Activated CD4-positive, alpha-beta memory T cell treated with anti-CD3 and anti-CD28 coated beads for 36 hours (primary cell): ENCODE measurements around the gene PDCL2. TPM values are rescaled to one million over a fixed set of nuclear protein-coding genes. Genes with fewer than 3 reads are reported as not detected.
"Not testable (repeated sequence)": the region's sequence is repeated elsewhere in the genome, so short reads cannot be mapped to it uniquely, and the experiment has no call there.

ENCODE experiments used
- CTCF ChIA-PET: fragments of 350-600 bp; sonication (Branson Sonifier 250); formaldehyde crosslinking; loops from one replicate; lab custom pipeline; 2021; ENCODE audit warnings: antibody characterized with exemption, inconsistent platforms; lab: Charles Lee
- POLR2A ChIA-PET: fragments of 350-600 bp; sonication (Branson Sonifier 250); formaldehyde crosslinking; loops from one replicate; lab custom pipeline; 2021; ENCODE audit warnings: antibody characterized with exemption; lab: Charles Lee
- DNase-seq: peaks from one replicate; pipeline ENCODE4 v3.0.0-alpha.2; 2020
- H3K27ac Mint-ChIP-seq: one replicate; pipeline ENCODE4 v1.8.0; 2021; ENCODE audit warnings: mixed read lengths
- H3K27me3 Mint-ChIP-seq: one replicate; pipeline ENCODE4 v1.8.0; 2021; ENCODE audit warnings: mixed read lengths
- H3K36me3 Mint-ChIP-seq: one replicate; pipeline ENCODE4 v1.8.0; 2021; ENCODE audit warnings: mixed read lengths
- H3K4me1 Mint-ChIP-seq: one replicate; pipeline ENCODE4 v1.8.0; 2021; ENCODE audit warnings: low read depth, mixed read lengths
- H3K4me3 Mint-ChIP-seq: one replicate; pipeline ENCODE4 v1.8.0; 2021; ENCODE audit warnings: mild to moderate bottlenecking, mixed read lengths
- H3K9me3 Mint-ChIP-seq: one replicate; pipeline ENCODE4 v1.8.0; 2021; ENCODE audit warnings: mixed read lengths
- intact Hi-C: fragments of 100-400 bp; cut with micrococcal nuclease; formaldehyde crosslinking; loops from one replicate; pipeline ENCODE4 v1.15.1; 2023
- total RNA-seq, 2 experiments: library from RNA; stranded (reverse); gene quantifications; one replicate each; pipeline ENCODE4 v1.2.3, GENCODE V29; 2021

The PDCL2 gene
- total RNA-seq, 2 experiments from 2014 or later, result not detected

- H3K4me1 Mint-ChIP-seq, result no peaks in the 10 kb centered on the region
- ChIA-PET CTCF (no interaction called here), POLR2A (no interaction called here)
- peaks cover 24% of the 10 kb centered on the region for H3K9me3 Mint-ChIP-seq
- no peak for DNase-seq
- peaks cover 4% of the 10 kb centered on the region for H3K36me3 Mint-ChIP-seq
- no peaks in the 10 kb centered on the region for H3K27me3 Mint-ChIP-seq
- H3K4me3 Mint-ChIP-seq, result no peak overlapping the region
- H3K27ac Mint-ChIP-seq, result no peak overlapping the region
- intact Hi-C loops, result no loop called here
Measured at GRCh38 chr4:55575513-55575912, 16.5 kb downstream of the PDCL2 start.

GRCh38 chr4:55574252-55574651, 17.8 kb downstream of the PDCL2 start:
- ChIA-PET CTCF (no interaction called here), POLR2A (no interaction called here)
- intact Hi-C loops, result no loop called here
- no peak for DNase-seq
- H3K27me3 Mint-ChIP-seq, result no peaks in the 10 kb centered on the region
- no peaks in the 10 kb centered on the region for H3K4me1 Mint-ChIP-seq
- H3K36me3 Mint-ChIP-seq, result peaks cover 4% of the 10 kb centered on the region
- H3K4me3 Mint-ChIP-seq, result no peak overlapping the region
- H3K9me3 Mint-ChIP-seq, result peaks cover 24% of the 10 kb centered on the region
- no peak overlapping the region for H3K27ac Mint-ChIP-seq

GRCh38 chr4:55571806-55572205, 20.2 kb downstream of the PDCL2 start:
- H3K27me3 Mint-ChIP-seq, result peaks cover 4% of the 10 kb centered on the region
- CTCF ChIA-PET, result no interaction called here
- H3K36me3 Mint-ChIP-seq, result peaks cover 4% of the 10 kb centered on the region
- H3K27ac Mint-ChIP-seq, result no peak overlapping the region
- H3K4me3 Mint-ChIP-seq, result no peak overlapping the region
- POLR2A ChIA-PET, result no interaction called here
- peaks cover 19% of the 10 kb centered on the region for H3K9me3 Mint-ChIP-seq
- intact Hi-C loops, result no loop called here
- DNase-seq, result no peak
- no peaks in the 10 kb centered on the region for H3K4me1 Mint-ChIP-seq

GRCh38 chr4:55568905-55569504, 23.0 kb downstream of the PDCL2 start:
- CTCF ChIA-PET, result no interaction called here
- POLR2A ChIA-PET, result no interaction called here
- no peaks in the 10 kb centered on the region for H3K9me3 Mint-ChIP-seq

GRCh38 chr4:55561889-55562288, 30.2 kb downstream of the PDCL2 start:
- CTCF ChIA-PET, result no interaction called here
- no peak overlapping the region for H3K27ac Mint-ChIP-seq
- H3K9me3 Mint-ChIP-seq, result peaks cover 4% of the 10 kb centered on the region
- H3K36me3 Mint-ChIP-seq, result peaks cover 2% of the 10 kb centered on the region
- POLR2A ChIA-PET, result no interaction called here
- no peak for DNase-seq
- no peak overlapping the region for H3K4me3 Mint-ChIP-seq
- peaks cover 8% of the 10 kb centered on the region for H3K4me1 Mint-ChIP-seq
- peaks cover 2% of the 10 kb centered on the region for H3K27me3 Mint-ChIP-seq
- intact Hi-C loops, result no loop called here

More at GRCh38 chr4:55568905-55569504, 23.0 kb downstream of the PDCL2 start:
- Mint-ChIP-seq H3K4me3 (no peak overlapping the region), H3K27me3 (peaks cover 4% of the 10 kb centered on the region), H3K4me1 (no peaks in the 10 kb centered on the region), H3K36me3 (no peaks in the 10 kb centered on the region), H3K27ac (no peak overlapping the region)
- no peak for DNase-seq
- intact Hi-C loops, result no loop called here

- H3K27ac Mint-ChIP-seq, result no peak overlapping the region
- intact Hi-C loops, result no loop called here
- H3K4me3 Mint-ChIP-seq, result no peak overlapping the region
- peaks cover 2% of the 10 kb centered on the region for H3K36me3 Mint-ChIP-seq
- H3K27me3 Mint-ChIP-seq, result peaks cover 2% of the 10 kb centered on the region
- H3K9me3 Mint-ChIP-seq, result peaks cover 4% of the 10 kb centered on the region
- ChIA-PET POLR2A (no interaction called here), CTCF (no interaction called here)
- DNase-seq, result no peak
- H3K4me1 Mint-ChIP-seq, result peaks cover 8% of the 10 kb centered on the region
Measured at GRCh38 chr4:55560096-55560495, 31.9 kb downstream of the PDCL2 start.

DNA sequence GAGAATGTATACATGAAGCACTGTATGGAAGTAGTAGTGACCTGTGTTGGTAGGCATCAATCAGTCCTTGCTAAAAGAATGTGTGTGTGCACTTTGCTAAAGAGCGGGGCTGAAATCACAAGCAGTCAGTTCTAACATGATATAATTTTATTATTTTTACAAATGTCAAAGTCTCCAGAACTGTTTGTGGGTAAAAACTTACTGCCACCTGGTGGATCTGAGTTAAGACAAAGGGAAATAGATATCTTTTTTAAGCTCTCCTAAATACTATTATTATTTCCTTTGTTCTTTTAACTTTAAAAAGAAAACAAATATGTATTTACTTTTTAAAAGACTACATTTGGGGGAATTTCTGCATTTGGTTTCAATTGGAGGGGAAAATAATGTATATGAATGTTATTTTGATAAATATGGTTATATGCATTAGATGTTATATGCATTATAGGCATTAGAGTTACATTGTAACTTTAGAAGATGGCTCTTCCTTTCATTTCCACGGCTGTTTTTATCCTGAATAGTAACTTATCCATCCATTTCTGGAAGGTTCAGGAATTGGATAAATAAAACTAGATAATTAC, 37.5 kb downstream of the PDCL2 start:
- intact Hi-C loops, result loop anchor here (1.0 to 10.0 kb wide), 3 partner anchors 208 to 580 kb away; partner anchors contain the start of gene SRD5A3
- peaks cover 10% of the 10 kb centered on the region for H3K4me1 Mint-ChIP-seq
- DNase-seq, result no peak
- H3K27me3 Mint-ChIP-seq, result peaks cover 5% of the 10 kb centered on the region
- ChIA-PET POLR2A (no interaction called here), CTCF (interaction anchor here (0.6 to 1.5 kb wide), 9 partner anchors 8 to 310 kb away, joined by 3 to 6 read pairs (median 3); no protein-coding TSS in a partner anchor)
- no peak overlapping the region for H3K4me3 Mint-ChIP-seq
- H3K27ac Mint-ChIP-seq, result no peak overlapping the region
- H3K36me3 Mint-ChIP-seq, result peaks cover 2% of the 10 kb centered on the region
- peaks cover 4% of the 10 kb centered on the region for H3K9me3 Mint-ChIP-seq

DNA sequence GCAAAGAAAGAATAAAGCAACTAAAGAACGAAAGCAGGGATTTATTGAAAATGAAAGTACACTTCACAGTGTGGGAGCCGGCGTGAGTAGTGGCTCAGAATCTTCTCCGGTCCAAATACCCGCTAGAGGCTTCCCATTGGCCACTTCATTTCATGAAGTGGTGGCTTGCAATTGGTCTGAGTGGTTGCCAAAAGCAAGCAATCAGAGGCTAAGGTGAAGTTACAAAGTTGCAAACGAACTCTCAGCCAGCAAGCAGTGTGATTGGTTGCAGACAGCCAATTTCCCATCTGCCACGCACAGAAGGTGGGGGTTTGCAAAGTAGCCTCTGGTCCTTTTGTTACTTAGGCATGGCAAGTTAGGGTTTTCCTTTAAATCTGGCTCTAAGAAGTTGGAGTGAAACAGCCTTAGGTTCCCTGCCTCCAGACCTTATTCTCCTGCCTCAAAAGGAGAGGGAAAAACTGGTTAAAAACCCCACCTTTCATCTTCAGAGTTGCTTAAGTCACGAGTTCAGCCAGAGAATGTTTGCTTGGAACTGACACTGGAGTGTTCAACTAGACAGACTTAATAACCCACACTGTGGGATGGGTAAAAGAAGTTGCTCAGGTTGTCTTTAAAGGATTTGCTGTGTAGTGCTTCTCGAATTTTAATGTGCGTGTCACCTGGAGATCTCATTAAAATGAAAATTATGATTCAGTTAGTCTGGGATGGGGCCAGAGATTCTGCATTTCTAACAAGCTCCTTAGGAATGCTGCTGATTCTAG, 38.4 kb downstream of the PDCL2 start:
- Mint-ChIP-seq H3K27ac (no peak overlapping the region), H3K27me3 (peaks cover 7% of the 10 kb centered on the region), H3K36me3 (peaks cover 2% of the 10 kb centered on the region), H3K9me3 (peaks cover 4% of the 10 kb centered on the region), H3K4me1 (peaks cover 17% of the 10 kb centered on the region), H3K4me3 (peak overlapping the region; percentile 2)
- ChIA-PET POLR2A (no interaction called here), CTCF (interaction anchor here (1.1 to 1.5 kb wide), 3 partner anchors 11 to 194 kb away, joined by 3 to 6 read pairs (median 5); no protein-coding TSS in a partner anchor)
- DNase-seq, result peak; percentile 32
- intact Hi-C loops, result loop anchor here (1.0 to 10.0 kb wide), 3 partner anchors 207 to 579 kb away; partner anchors contain the start of gene SRD5A3

- peaks cover 29% of the 10 kb centered on the region for H3K4me1 Mint-ChIP-seq
- H3K4me3 Mint-ChIP-seq, POLR2A ChIA-PET, H3K27me3 Mint-ChIP-seq, H3K36me3 Mint-ChIP-seq, DNase-seq, H3K27ac Mint-ChIP-seq, H3K9me3 Mint-ChIP-seq: not testable (repeated sequence)
- CTCF ChIA-PET, result interaction anchor here (0.9 to 1.3 kb wide), 2 partner anchors 107 to 205 kb away, joined by 4 read pairs; no protein-coding TSS in a partner anchor
- intact Hi-C loops, result loop anchor here (10.0 kb wide), 1 partner anchor 577 kb away; no protein-coding TSS in a partner anchor
Measured at GRCh38 chr4:55551964-55552363, 40.1 kb downstream of the PDCL2 start.

DNA sequence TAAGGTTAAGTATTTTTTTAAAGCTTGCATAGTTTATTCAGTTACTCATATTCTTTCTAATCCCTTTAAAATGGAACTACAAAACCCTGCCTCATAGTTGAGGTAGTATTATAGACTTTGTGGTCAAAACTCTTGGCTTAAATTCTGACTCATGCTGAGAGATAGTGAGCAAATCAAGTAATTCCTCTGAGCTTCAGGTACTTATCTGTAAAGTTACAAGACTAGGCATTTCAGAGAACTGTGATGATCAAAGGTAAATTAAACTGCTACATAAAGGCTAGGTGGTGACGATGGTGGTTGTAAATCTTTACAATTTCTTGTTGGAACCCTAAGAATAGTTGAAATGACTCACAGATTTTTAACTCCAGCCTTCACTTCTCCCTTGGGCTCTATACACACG, 42.2 kb downstream of the PDCL2 start:
- no peaks in the 10 kb centered on the region for H3K9me3 Mint-ChIP-seq
- H3K4me1 Mint-ChIP-seq, result peaks cover 31% of the 10 kb centered on the region
- H3K4me3 Mint-ChIP-seq, result no peak overlapping the region
- no peaks in the 10 kb centered on the region for H3K36me3 Mint-ChIP-seq
- H3K27ac Mint-ChIP-seq, result peak overlapping the region; percentile 43
- no peak for DNase-seq
- peaks cover 5% of the 10 kb centered on the region for H3K27me3 Mint-ChIP-seq
- intact Hi-C loops, result loop anchor here (1.0 to 10.0 kb wide), 5 partner anchors 115 to 608 kb away; partner anchors contain the start of gene CEP135
- ChIA-PET POLR2A (no interaction called here), CTCF (interaction anchor here (1.0 to 2.0 kb wide), 6 partner anchors 14 to 399 kb away, joined by 3 to 11 read pairs (median 4); partner anchors contain the start of genes CEP135, SRD5A3 and TMEM165)

- no peak for DNase-seq
- Mint-ChIP-seq H3K27me3 (peaks cover 5% of the 10 kb centered on the region), H3K36me3 (no peaks in the 10 kb centered on the region), H3K9me3 (no peaks in the 10 kb centered on the region), H3K4me3 (peak overlapping the region; percentile 88), H3K27ac (no peak overlapping the region), H3K4me1 (peaks cover 47% of the 10 kb centered on the region)
- CTCF ChIA-PET, result no interaction called here
- POLR2A ChIA-PET, result no interaction called here
- intact Hi-C loops, result loop anchor here (1.0 to 5.0 kb wide), 4 partner anchors 113 to 606 kb away; partner anchors contain the start of genes SRD5A3 and TMEM165
Measured at GRCh38 chr4:55547918-55548317, 44.1 kb downstream of the PDCL2 start.

DNA sequence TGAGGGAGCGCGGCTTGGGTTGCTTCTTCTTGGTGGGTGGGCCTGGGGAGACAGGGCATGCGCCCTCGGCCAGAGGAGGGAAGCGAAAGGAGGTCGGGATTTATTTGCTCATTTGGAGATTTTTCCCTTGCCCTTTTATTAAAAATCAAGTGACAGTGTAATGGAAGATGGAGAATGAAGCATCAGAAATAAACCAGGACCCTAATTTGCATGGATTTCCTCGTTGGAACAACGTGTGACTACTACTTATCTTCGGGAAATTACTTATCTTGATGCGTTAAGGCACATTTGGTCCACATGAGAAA, 44.6 kb downstream of the PDCL2 start:
- H3K27ac Mint-ChIP-seq, result peak overlapping the region; percentile 86
- DNase-seq, result no peak
- H3K9me3 Mint-ChIP-seq, result no peaks in the 10 kb centered on the region
- H3K27me3 Mint-ChIP-seq, result peaks cover 5% of the 10 kb centered on the region
- POLR2A ChIA-PET, result interaction anchor here (0.9 kb wide), 1 partner anchor 152 kb away, joined by 4 read pairs; the partner anchor contains the start of gene TMEM165
- H3K36me3 Mint-ChIP-seq, result no peaks in the 10 kb centered on the region
- CTCF ChIA-PET, result interaction anchor here (0.7 kb wide), 1 partner anchor 198 kb away, joined by 4 read pairs; no protein-coding TSS in a partner anchor
- intact Hi-C loops, result loop anchor here (1.0 to 5.0 kb wide), 4 partner anchors 113 to 605 kb away; partner anchors contain the start of genes SRD5A3 and TMEM165
- H3K4me3 Mint-ChIP-seq, result peak overlapping the region; percentile 88
- peaks cover 50% of the 10 kb centered on the region for H3K4me1 Mint-ChIP-seq
